Fibroblast of skin of right quadriceps (primary cell): ENCODE measurements around the gene CHD3.
A peak's percentile ranks its signal among the peaks of the same experiment; 100 is the strongest.

Experiments
- DNase-seq: peaks from one replicate; pipeline ENCODE4 v3.0.0-alpha.2; 2013

The CHD3 gene

DNA sequence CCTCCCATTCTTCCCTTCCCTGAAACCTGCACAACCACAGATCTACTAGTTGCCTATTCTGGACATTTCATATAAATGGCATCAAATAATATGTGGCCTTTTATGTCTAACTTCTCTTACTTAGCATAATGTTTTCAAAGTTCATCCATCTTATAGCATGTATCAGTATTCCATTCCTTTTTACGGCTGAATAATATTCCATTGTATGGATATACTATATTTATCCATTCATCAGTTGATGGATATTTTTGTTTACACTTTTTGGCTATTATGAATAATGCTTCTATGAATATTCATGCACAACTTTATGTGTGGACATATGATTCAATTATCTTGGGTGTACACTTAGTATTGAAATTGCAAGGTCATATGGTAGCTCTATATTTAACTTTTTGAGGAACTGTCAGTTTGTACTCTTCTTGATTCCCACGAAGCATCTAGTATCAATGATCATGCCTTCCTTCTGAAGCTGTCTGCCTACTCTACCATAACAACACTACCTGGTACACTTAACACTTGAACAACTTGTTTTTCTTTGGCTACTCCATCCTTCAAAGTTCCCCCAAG is 12.7 kb upstream of the CHD3 start:
- DNase-seq, result no peak

DNA sequence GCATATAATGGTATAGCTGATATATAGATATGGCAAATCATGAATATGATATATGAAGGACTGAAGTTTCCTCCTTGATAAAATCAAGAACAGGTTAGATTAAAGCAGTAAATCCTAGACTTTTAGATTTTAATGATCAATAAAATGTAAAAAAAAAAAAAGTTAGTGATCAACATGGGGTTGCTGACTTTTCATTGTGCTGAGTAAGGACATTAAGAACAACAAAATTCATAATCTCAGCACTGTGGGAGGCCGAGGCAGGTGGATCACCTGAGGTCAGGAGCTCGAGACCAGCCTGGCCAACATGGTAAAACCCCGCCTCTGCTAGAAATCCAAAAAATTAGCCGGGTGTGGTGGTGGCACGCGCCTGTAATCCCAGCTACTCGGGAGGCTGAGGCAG is 10.4 kb upstream of the CHD3 start:
- no peak for DNase-seq

DNA sequence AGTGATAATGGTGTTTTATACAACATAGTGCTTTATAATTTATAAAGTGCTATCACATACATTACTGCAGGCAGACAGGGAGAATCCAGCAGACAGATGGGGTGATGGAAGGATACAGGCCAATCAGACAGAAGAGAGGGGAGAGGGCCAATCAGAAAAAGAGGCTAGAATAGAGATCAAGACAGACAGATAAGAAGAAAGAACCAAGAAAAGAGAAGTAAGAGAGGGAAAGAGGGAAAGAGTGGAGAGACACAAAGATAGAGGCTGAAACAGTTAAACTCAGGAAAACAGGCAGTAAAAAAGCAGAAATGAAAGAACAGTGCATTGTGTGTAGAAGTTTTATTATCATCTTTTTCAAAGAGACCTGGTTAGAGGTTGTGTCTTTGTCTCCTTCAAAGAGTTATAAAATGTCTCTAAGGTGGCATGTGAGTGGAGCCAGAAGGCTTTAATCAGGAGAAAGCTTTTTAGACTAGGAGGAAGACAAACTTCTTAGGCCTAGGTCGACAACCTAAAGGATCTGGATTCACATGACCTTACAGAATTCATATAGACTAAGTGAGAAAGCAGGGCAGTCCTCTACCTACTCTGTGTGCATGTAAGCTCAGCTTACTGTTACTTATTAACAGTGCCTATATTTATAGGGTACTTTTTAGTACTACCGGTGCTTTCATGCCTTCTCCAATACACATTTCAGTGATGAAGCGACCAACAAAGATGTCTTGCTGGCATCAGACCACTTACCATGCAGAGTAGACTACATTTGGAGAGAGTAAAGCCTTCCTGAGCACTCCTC is 8.3 kb upstream of the CHD3 start:
- no peak for DNase-seq

GRCh38 chr17:7881276-7882054 is 7.1 kb upstream of the CHD3 start:
- DNase-seq, result peak; percentile 20

- DNase-seq, result no peak
Measured at GRCh38 chr17:7882068-7882467, 6.5 kb upstream of the CHD3 start.

DNA sequence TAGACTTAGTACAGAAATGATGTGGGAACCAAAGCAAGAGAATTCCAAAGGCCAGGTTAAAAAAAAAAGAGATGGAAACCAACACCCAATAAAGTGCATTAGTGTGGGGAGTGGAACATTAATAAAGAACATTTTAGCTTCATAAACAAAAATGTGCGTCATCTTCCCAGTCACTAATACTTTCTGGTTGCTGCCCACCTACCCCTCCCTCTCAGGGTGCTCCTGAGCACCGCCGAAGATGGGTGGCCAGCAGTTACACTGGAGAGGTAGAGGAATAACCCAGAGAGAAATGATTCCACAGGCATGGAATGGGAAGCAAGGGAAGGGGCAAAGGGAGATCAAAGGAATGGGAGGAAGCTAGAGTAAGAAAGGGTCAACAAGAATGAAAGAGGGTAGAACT is 6.0 kb upstream of the CHD3 start:
- no peak for DNase-seq

- DNase-seq, result peak; percentile 66
Measured at GRCh38 chr17:7883781-7884386, 4.7 kb upstream of the CHD3 start.

GRCh38 chr17:7884581-7885366 is 3.8 kb upstream of the CHD3 start:
- DNase-seq, result peak; percentile 39

DNA sequence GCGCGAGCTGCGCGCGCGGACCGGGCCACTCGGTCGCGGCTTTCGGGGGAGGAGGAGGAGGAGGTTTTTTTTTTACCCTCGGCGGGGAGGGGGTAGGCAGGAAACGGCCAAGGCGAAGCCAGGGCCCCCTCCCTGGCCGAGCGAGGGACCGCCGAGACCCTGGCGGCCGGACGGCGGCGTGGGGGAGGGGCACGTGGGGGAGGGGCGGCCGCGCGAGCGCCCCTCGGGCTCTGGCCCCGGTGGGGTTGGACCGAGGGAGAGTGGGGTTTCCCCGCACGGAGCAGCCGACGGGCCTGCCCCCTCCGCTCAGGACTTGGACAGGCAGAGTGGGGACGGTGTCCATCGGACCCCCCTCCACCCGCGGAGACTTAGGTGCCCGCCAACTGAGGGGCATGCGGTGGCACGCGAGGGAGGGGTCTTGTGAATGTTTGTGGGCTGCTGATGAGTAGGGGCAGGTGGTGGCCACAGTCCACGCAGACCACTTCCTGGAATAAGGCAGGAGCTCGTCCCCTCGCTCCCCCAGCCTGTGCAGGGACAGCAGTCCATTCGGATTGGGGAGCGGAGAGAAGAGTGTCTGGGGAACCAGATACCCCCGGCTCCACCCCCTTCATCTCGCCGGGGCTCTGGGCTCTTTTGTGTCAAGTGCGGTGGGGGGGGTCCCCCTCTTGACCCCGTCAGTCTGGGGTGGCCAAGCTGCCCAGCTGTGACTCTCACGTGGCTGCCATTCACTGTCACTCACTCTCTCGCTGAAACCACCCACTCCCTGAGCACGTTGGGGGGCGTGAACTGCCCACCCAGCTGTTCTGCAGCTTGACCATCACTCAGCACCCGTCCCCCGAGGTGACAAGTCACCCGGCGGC is 3.0 kb upstream of the CHD3 start:
- peak; percentile 50 for DNase-seq

GRCh38 chr17:7886227-7887037 is 2.2 kb upstream of the CHD3 start:
- peak; percentile 56 for DNase-seq

GRCh38 chr17:7887038-7887481 is 1.5 kb upstream of the CHD3 start:
- no peak for DNase-seq

DNA sequence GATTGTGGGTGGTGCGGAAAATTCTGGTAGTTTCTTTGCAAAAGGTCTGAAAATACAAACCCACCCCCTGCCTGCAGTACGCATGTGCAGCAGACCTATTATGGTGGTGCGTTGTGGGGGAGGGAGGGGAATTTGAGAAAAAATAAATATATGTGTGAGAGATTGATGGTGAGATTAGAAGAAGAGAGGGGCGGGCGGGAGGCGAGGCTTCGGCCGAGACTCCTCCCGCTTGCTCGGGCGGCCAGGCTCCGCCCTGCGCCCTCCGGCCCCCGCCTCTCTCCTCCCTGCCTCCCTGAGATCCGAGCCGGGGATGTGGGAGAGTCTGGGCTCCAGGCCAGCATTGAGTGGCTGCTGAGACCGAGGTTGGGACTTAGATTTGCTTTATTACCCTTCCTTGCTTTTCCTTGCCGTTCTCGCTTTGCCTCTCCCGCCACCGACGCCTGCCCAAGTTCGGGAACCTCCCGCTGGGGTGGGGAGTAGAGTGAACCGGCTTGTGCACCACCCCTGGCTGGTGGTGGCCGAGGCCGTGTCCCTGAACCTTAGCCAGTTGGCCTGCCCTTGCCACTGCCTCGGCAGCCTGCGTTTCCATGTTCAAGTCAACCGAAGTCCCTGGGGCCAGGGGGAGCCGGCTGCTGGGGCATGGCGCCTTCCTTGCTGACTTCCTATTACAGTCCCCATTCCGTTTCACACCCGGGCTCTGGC is 956 bp upstream of the CHD3 start:
- DNase-seq, result peak; percentile 99

- DNase-seq, result peak; percentile 87
Measured at GRCh38 chr17:7889166-7889955, 772 bp downstream of the CHD3 start.

- no peak for DNase-seq
Measured at GRCh38 chr17:7893187-7893880, 4.7 kb downstream of the CHD3 start.

GRCh38 chr17:7894226-7894625 is 5.6 kb downstream of the CHD3 start:
- no peak for DNase-seq

DNA sequence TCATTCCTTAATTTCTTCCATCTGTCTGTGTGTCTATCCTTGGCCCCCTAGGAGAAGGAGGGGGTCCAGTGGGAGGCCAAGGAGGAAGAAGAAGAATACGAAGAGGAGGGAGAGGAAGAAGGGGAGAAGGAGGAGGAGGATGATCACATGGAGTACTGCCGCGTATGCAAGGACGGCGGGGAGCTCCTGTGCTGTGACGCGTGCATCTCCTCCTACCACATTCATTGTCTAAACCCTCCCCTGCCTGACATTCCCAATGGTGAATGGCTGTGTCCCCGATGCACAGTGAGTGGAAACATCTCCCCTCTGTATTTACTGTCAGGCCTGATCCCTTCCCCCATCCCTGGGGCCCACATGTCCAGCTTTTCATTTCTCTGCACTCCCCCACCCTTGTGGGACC is 6.3 kb downstream of the CHD3 start:
- no peak for DNase-seq

DNA sequence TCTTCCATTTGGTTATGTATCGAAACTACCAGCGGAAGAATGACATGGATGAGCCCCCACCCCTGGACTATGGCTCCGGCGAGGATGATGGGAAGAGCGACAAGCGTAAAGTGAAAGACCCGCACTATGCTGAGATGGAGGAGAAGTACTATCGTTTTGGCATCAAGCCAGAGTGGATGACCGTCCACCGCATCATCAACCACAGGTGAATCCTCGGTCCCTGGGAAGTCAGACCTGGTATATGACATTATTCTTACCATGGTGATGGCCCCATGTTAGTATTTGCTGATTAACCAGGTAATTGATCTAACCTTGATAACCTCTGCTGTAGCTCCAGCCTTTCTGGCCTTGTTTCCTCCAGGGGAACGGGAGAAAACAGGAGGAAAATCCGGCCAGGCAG is 8.5 kb downstream of the CHD3 start:
- no peak for DNase-seq

DNA sequence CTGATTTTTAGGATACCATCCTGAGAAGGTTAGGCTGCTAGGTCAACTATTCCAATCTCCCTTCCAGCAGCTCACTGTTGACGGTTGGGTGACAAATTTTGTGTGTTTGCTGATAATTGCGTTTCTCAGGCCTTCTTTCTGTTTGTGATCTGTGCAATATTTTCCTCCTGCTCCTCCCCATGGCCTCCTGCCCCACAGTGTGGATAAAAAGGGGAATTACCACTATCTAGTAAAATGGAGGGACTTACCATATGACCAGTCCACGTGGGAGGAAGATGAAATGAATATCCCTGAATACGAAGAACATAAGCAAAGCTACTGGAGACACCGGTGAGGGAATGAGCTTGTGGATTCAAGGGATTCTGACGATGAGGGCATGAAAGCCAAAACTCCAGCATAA is 9.2 kb downstream of the CHD3 start:
- peak; percentile 54 for DNase-seq
